Testis (tissue), 3 donors: Measurements from ENCODE around the gene CD44. TPM values are rescaled to one million over a fixed set of nuclear protein-coding genes. Genes with fewer than 3 reads are reported as not detected.

Experiments used
- DNase-seq: peaks from one replicate; pipeline ENCODE4 v3.0.0-alpha.2; 2019
- H3K27ac ChIP-seq, 2 donors: fragments of 200-600 bp; sonication (generic); one replicate each; pipeline ENCODE4 v1.5.1; 2019
- H3K27me3 ChIP-seq: fragments of 200-600 bp; sonication (generic); one replicate; pipeline ENCODE4 v1.5.1; 2019
- H3K36me3 ChIP-seq: fragments of 200-600 bp; sonication (generic); one replicate; pipeline ENCODE4 v1.5.1; 2017; ENCODE audit warnings: low read depth; ENCODE audit errors: missing control alignments
- H3K4me1 ChIP-seq: fragments of 200-600 bp; sonication (generic); one replicate; pipeline ENCODE4 v1.5.1; 2019
- H3K4me3 ChIP-seq, 2 donors: fragments of 200-600 bp; sonication (generic); one replicate each; pipeline ENCODE4 v1.5.1; 2017 to 2019
- H3K9me3 ChIP-seq: fragments of 200-600 bp; sonication (generic); one replicate; pipeline ENCODE4 v1.5.1; 2017
- POLR2A ChIP-seq: fragments of 450-650 bp; IDR thresholded peaks from one replicate; pipeline ENCODE4 v1.6.1; 2017; ENCODE audit warnings: antibody characterized with exemption, mild to moderate bottlenecking, moderate library complexity
- WGBS, 2 donors: methylation state at CpG; one replicate each; pipeline ENCODE4 v1.1.5; 2018; 5-methylcytosine and 5-hydroxymethylcytosine counted together
- intact Hi-C: fragments of 100-400 bp; cut with DNase I; formaldehyde crosslinking; loops from one replicate; pipeline ENCODE4 v1.15.1; 2023; ENCODE audit warnings: low total_unique reads
- polyA plus RNA-seq: library from polyadenylated mRNA; stranded (reverse); fragments of 350-450 nt; fragmentation: Illumina TruSeq; extraction: RNeasy Lipid Tissue Mini Kit (QIAGEN cat#74804); gene quantifications from one replicate; pipeline ENCODE4 v1.2.3, GENCODE V29; 2014; ENCODE audit warnings: low read depth, low replicate concordance; ENCODE audit not compliant: insufficient read depth
- total RNA-seq, 2 donors: library from RNA; depleted of rRNA; stranded (reverse); fragments of >200 nt; gene quantifications; one replicate each; pipeline ENCODE4 v1.2.3, GENCODE V29; 2016
- TF ChIP-seq, protein P1 (sequence below), 3 experiments: fragments of 450-650 bp in 2 of 3; fragments of 200-600 bp in 1 of 3; sonication (generic) in 1 of 3; IDR thresholded peaks; one replicate each; pipeline ENCODE4 v1.5.1; 2016 to 2019; ENCODE audit warnings: antibody characterized with exemption in 3 of 3, mild to moderate bottlenecking in 2 of 3, moderate library complexity in 1 of 3

The CD44 gene
- total and polyA plus RNA-seq, 3 donors from 2014 or later = 4.0 to 44.5 (median 13.4) TPM

DNA sequence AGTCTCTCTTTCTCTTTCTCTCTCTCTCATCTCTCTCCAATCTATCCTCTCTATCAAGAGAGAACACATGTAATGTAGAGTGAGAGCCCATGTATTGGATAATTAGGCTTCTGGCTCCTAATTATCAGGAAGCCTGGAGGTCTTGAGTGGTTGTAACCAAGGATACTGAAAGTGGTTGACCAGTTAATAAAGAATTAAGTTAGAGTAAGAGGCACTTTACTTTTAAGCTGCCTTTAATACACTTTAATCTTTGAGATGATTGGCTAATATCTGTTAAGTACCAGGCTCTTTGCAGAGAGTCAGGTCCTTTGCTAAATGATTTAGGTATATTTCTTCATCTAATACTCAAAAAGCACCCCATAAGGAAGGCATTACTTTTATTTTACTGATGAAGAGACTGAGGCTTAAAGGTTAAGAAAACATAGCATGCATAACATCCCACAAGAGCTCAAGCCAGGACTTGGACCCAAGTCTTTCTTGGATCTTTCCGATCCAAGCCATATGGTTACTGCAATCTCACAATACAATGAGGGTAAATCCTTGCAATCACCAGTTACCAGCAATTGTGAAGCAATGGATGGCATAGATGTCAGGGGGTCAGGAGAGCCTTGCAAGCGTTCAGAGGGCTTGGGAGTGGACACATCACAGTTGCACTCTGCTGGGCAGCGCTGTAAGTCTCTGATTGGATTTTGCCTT, 22.1 kb downstream of the CD44 start:
- intact Hi-C loops = no loop called here
- whole genome bisulfite sequencing, 2 donors = 84 to 87% methylated on average over 3 of the region's 3 CpGs
- no peak for TF ChIP-seq POLR2A
- TF ChIP-seq, protein P1, sequence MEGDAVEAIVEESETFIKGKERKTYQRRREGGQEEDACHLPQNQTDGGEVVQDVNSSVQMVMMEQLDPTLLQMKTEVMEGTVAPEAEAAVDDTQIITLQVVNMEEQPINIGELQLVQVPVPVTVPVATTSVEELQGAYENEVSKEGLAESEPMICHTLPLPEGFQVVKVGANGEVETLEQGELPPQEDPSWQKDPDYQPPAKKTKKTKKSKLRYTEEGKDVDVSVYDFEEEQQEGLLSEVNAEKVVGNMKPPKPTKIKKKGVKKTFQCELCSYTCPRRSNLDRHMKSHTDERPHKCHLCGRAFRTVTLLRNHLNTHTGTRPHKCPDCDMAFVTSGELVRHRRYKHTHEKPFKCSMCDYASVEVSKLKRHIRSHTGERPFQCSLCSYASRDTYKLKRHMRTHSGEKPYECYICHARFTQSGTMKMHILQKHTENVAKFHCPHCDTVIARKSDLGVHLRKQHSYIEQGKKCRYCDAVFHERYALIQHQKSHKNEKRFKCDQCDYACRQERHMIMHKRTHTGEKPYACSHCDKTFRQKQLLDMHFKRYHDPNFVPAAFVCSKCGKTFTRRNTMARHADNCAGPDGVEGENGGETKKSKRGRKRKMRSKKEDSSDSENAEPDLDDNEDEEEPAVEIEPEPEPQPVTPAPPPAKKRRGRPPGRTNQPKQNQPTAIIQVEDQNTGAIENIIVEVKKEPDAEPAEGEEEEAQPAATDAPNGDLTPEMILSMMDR (IDR thresholded peaks at IDR 0.05) = no peak

DNA sequence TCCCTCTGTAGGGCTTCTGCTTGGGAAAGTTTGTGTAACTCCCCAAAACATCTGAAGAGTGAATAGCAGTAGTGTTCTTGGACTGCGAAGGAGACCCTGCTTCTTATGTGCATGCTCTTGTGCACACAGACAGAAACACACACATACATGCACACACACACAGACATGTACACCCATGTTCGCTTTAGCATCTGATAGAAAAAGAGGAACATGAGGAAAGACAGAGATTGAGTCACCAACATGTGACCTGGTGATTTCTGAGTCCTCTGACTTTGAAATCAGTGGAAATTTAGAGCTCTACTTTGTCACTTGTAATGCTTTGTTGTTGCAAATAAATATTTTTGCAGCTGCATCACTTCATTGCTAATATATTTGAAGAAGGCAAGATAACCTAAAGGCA, 23.8 kb downstream of the CD44 start:
- 96 to 100% methylated on average over 2 of the region's 2 CpGs for WGBS, 2 donors
- Histone ChIP-seq H3K27ac (no peak overlapping the region), H3K4me1 (peaks cover 3% of the 10 kb centered on the region), H3K27me3 (no peaks in the 10 kb centered on the region), H3K9me3 (no peaks in the 10 kb centered on the region), H3K36me3 (no peaks in the 10 kb centered on the region), H3K4me3 (no peak overlapping the region)
- no peak for DNase-seq
- intact Hi-C loops = no loop called here
- TF ChIP-seq, protein P1 (IDR thresholded peaks at IDR 0.05) = no peak
- no peak for TF ChIP-seq POLR2A

More for the DNA sequence above, 22.1 kb downstream of the CD44 start:
- Histone ChIP-seq H3K27me3 (no peaks in the 10 kb centered on the region), H3K27ac (no peak overlapping the region), H3K36me3 (no peaks in the 10 kb centered on the region), H3K4me3 (no peak overlapping the region), H3K9me3 (no peaks in the 10 kb centered on the region), H3K4me1 (peaks cover 3% of the 10 kb centered on the region)
- DNase-seq = no peak

DNA sequence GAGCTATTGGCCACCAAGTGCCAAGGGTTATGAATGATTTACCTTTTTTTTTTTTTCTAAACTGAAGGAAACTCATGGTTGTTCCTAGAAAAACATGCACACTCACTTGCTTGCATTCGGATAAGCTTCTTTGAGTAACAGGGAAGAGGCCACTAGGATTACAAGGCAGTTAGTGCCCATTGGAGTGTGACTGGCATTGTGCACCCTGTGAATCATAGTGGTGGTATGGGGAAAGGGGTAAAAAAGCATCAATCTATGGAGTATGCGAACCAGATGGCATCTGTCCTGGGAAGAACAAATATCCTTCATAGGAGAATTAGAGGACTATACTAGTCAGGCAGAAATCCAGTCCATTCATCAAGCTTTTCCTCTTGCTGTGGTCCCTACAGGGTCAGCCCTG, 24.2 kb downstream of the CD44 start:
- intact Hi-C loops = no loop called here
- no peak for DNase-seq
- Histone ChIP-seq H3K27me3 (no peaks in the 10 kb centered on the region), H3K27ac (no peak overlapping the region), H3K4me1 (peaks cover 3% of the 10 kb centered on the region), H3K9me3 (no peaks in the 10 kb centered on the region), H3K36me3 (no peaks in the 10 kb centered on the region), H3K4me3 (no peak overlapping the region)
- WGBS, 2 donors = 81 to 88% methylated on average over 2 of the region's 2 CpGs
- TF ChIP-seq, protein P1 (IDR thresholded peaks at IDR 0.05) = no peak
- TF ChIP-seq POLR2A = no peak

DNA sequence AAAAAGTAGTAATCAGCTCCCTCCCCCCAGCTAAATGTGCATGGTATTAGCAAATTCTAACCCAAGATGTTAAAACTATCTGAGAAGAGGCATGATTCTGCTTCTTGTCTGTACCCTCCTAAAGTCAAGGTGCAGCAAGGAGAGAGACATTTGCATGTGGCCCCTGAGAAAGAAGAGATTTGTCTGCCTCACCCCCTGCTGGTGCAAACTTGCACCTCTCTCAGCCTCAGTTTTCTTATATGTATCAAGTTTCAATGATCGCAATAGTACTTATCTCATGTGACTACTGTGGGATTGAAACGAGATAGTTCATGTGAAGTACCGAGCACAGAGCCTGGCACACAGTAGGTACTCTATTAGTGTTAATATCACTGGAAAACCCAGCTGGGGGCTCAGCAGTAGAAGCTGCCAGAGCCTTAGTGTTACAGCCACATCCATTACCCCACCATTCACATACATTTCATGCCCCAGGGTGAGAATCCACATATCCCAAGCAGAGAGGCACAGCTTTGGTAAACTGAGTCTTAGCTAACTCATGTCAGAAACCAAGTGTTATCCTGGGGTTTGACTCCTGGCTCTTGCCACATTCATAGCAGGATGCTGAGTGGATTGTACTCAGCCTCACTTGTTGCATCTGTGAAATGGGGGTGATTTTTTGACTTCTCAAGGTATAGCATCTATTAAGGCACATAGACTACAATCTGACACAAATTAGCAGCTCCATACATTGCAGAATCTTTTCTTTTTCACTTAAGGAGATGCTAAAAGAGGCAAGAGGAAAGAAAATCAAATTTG, 24.9 kb downstream of the CD44 start:
- Histone ChIP-seq H3K4me1 (no peaks in the 10 kb centered on the region), H3K27ac (no peak overlapping the region), H3K4me3 (no peak overlapping the region), H3K9me3 (no peaks in the 10 kb centered on the region), H3K27me3 (no peaks in the 10 kb centered on the region), H3K36me3 (no peaks in the 10 kb centered on the region)
- no peak for TF ChIP-seq POLR2A
- TF ChIP-seq, protein P1 (IDR thresholded peaks at IDR 0.05) = no peak
- 83 to 87% methylated on average over 3 of the region's 3 CpGs for WGBS, 2 donors
- DNase-seq = no peak
- intact Hi-C loops = no loop called here
